K562 (cell line): ENCODE data around the gene SLC20A1. TPM values are rescaled to one million over a fixed set of nuclear protein-coding genes. Genes with fewer than 3 reads are reported as not detected.
A peak's percentile ranks its signal among the peaks of the same experiment; 100 is the strongest.

Source experiments
- ETV1 ChIP-seq: fragments of 450-650 bp; conservative IDR thresholded peaks from 2 replicates; pipeline ENCODE4 v1.6.1; 2016; ENCODE audit warnings: missing genetic modification characterization, control low read depth, low read depth, missing compliant biosample characterization
- HINFP ChIP-seq: fragments of 450-650 bp; conservative IDR thresholded peaks from 2 replicates; pipeline ENCODE4 v1.6.1; 2016; ENCODE audit warnings: missing genetic modification characterization, low read depth, mild to moderate bottlenecking, control low read depth, missing compliant biosample characterization
- MXI1 ChIP-seq: IDR thresholded peaks from 2 replicates; pipeline ENCODE4 v1.6.1; 2011; ENCODE audit warnings: low read depth, mild to moderate bottlenecking, improper control_type of control experiment, low read length
- NCOA2 ChIP-seq, 2 experiments: fragments of 450-650 bp; IDR thresholded peaks; 2 replicates each; pipeline ENCODE4 v1.6.1; 2018; ENCODE audit warnings: mild to moderate bottlenecking in 2 of 2, moderate library complexity in 1 of 2; ENCODE audit not compliant: partially characterized antibody in 2 of 2
- POLR2AphosphoS2 ChIP-seq: IDR thresholded peaks from 2 replicates; pipeline ENCODE4 v1.6.1; 2012; ENCODE audit warnings: low read length, improper control_type of control experiment
- POLR3A ChIP-seq: IDR thresholded peaks from 2 replicates; pipeline ENCODE4 v1.6.1; 2011; ENCODE audit warnings: borderline replicate concordance, mild to moderate bottlenecking, moderate library complexity; ENCODE audit not compliant: insufficient read length, insufficient read depth; ENCODE audit errors: extremely low read depth
- RBM17 ChIP-seq: fragments of 200-400 bp; formaldehyde crosslinking; IDR thresholded peaks from 2 replicates; pipeline ENCODE4 v1.6.1; 2017; ENCODE audit warnings: low read depth, mild to moderate bottlenecking, low read length, borderline replicate concordance
- RBM25 ChIP-seq: fragments of 200-400 bp; formaldehyde crosslinking; IDR thresholded peaks from 2 replicates; pipeline ENCODE4 v1.6.1; 2018; ENCODE audit warnings: low read length, low read depth, moderate library complexity; ENCODE audit not compliant: severe bottlenecking
- VEZF1 ChIP-seq: fragments of 200-800 bp; sonication (Bioruptor generic); IDR thresholded peaks from 2 replicates; pipeline ENCODE4 v1.6.1; 2017; ENCODE audit warnings: missing genetic modification characterization, missing compliant biosample characterization
- ZBTB1 ChIP-seq: sonication (generic); formaldehyde crosslinking; IDR thresholded peaks from 2 replicates; pipeline ENCODE4 v1.8.1; 2023; ENCODE audit warnings: missing genetic modification reagents, low read depth, mild to moderate bottlenecking, borderline replicate concordance
- ZBTB12 ChIP-seq: fragments of 250-450 bp; sonication (Bioruptor Pico); IDR thresholded peaks from 2 replicates; pipeline ENCODE4 v1.4.0; 2020
- polyA plus RNA-seq, 8 experiments: library from polyadenylated mRNA; depleted of rRNA in 4 of 8; stranded (reverse) in 5 of 8; unstranded in 3 of 8; fragments of >200 nt; fragmentation: Nextera tagmentation in 2 of 8; fragmentation: Illumina TruSeq in 1 of 8; extraction: Ambion mirVana in 2 of 8; extraction: Trizol in 1 of 8; gene quantifications; 2 replicates each; pipeline versions ENCODE4 v1.2.1 to v1.2.3, GENCODE V29; 2011 to 2014; ENCODE audit warnings: inconsistent platforms in 1 of 8, missing spikeins in 1 of 8
- total RNA-seq, 7 experiments: library from RNA; depleted of rRNA in 6 of 7; stranded (reverse); fragments of >200 nt in 6 of 7; fragmentation: Illumina TruSeq in 2 of 7; extraction: Trizol in 2 of 7; gene quantifications; 2 replicates each; pipeline versions ENCODE4 v1.2.1 to v1.2.3, GENCODE V29; 2011 to 2021; ENCODE audit warnings: low replicate concordance in 1 of 7
- TF ChIP-seq, protein P1 (sequence below), 2 experiments: fragments of 450-650 bp; formaldehyde crosslinking in 1 of 2; IDR thresholded peaks; 2 replicates each; pipeline versions ENCODE4 v1.4.0 to v1.6.1; 2014 to 2020; ENCODE audit warnings: mild to moderate bottlenecking in 2 of 2, borderline replicate concordance in 1 of 2, low read depth in 1 of 2
- TF ChIP-seq, protein P2 (sequence below): fragments of 450-650 bp; IDR thresholded peaks from 2 replicates; pipeline ENCODE4 v1.6.1; 2016; ENCODE audit warnings: missing biosample characterization, missing genetic modification characterization

The SLC20A1 gene
- total and polyA plus RNA-seq, 9 of the 15 experiments (the other 6 are each of a cell fraction or from before 2014, with no cell fraction given) = 53.8 to 150 (median 74.7) TPM

DNA sequence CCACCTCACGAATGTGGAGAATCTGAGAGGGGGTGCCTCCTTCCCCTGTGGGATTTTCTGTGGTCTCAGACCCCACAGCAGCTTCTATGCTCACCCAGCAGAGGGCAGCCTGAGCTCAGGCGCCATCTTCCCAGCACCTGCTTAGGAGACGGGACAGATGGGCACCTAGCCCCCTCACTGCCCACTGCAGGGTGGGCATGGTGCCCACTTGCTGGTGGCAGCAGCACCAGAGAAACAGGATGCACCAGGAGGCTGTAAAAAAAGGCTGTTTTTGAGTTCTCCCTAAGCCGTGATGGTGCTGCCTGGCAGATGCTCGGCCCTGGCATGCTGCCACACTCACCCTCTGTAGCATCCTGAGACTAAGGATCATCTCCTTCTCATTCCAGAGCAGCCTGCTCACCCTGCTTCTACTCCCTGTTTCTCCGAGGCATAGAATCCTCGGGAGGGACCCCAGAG, 19.1 kb upstream of the SLC20A1 start (continued):
- no peak for TF ChIP-seq RBM17
- no peak for TF ChIP-seq POLR3A
- no peak for TF ChIP-seq ETV1 (tag)
- no peak for TF ChIP-seq ZBTB12 (CRISPR knock-in tag)
- TF ChIP-seq VEZF1 = no peak
- TF ChIP-seq RBM25 = no peak
- TF ChIP-seq, protein P1, sequence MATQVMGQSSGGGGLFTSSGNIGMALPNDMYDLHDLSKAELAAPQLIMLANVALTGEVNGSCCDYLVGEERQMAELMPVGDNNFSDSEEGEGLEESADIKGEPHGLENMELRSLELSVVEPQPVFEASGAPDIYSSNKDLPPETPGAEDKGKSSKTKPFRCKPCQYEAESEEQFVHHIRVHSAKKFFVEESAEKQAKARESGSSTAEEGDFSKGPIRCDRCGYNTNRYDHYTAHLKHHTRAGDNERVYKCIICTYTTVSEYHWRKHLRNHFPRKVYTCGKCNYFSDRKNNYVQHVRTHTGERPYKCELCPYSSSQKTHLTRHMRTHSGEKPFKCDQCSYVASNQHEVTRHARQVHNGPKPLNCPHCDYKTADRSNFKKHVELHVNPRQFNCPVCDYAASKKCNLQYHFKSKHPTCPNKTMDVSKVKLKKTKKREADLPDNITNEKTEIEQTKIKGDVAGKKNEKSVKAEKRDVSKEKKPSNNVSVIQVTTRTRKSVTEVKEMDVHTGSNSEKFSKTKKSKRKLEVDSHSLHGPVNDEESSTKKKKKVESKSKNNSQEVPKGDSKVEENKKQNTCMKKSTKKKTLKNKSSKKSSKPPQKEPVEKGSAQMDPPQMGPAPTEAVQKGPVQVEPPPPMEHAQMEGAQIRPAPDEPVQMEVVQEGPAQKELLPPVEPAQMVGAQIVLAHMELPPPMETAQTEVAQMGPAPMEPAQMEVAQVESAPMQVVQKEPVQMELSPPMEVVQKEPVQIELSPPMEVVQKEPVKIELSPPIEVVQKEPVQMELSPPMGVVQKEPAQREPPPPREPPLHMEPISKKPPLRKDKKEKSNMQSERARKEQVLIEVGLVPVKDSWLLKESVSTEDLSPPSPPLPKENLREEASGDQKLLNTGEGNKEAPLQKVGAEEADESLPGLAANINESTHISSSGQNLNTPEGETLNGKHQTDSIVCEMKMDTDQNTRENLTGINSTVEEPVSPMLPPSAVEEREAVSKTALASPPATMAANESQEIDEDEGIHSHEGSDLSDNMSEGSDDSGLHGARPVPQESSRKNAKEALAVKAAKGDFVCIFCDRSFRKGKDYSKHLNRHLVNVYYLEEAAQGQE (IDR thresholded peaks at IDR 0.05; ENCODE audit: borderline replicate concordance) = peak; percentile 95
- TF ChIP-seq, protein P1 (CRISPR knock-in tag; IDR thresholded peaks at IDR 0.05; ENCODE audit: low read depth) = no peak
- TF ChIP-seq POLR2AphosphoS2 = no peak
- no peak for TF ChIP-seq NCOA2 (IDR thresholded peaks at IDR 0.05; ENCODE audit: partially characterized antibody in 2 of 2)
- TF ChIP-seq ZBTB1 (CRISPR knock-in tag) = peak; percentile 20; the same call in 1 of the 2 replicates
- no peak for TF ChIP-seq MXI1
- no peak for TF ChIP-seq HINFP (tag)
- TF ChIP-seq, protein P2, sequence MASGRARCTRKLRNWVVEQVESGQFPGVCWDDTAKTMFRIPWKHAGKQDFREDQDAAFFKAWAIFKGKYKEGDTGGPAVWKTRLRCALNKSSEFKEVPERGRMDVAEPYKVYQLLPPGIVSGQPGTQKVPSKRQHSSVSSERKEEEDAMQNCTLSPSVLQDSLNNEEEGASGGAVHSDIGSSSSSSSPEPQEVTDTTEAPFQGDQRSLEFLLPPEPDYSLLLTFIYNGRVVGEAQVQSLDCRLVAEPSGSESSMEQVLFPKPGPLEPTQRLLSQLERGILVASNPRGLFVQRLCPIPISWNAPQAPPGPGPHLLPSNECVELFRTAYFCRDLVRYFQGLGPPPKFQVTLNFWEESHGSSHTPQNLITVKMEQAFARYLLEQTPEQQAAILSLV (tag) = no peak
